Liver (tissue), 9 donors: ENCODE data around the gene FOXK1. TPM values are rescaled to one million over a fixed set of nuclear protein-coding genes. Genes with fewer than 3 reads are reported as not detected.

Source experiments
- DNase-seq: peaks from one replicate; pipeline ENCODE4 v3.0.0-alpha.2; 2017; ENCODE audit warnings: low spot score
- H3K27ac ChIP-seq, 2 donors: one replicate each; pipeline ENCODE4 v1.7.0; 2013; ENCODE audit warnings: inconsistent platforms in 2 of 2, low read length in 2 of 2, control low read depth in 1 of 2, low read depth in 1 of 2, mild to moderate bottlenecking in 1 of 2
- H3K27me3 ChIP-seq, 4 donors: one replicate each; pipeline versions ENCODE4 v1.6.1 to v1.7.0; 2013; ENCODE audit warnings: low read length in 3 of 4, inconsistent platforms in 1 of 4, mild to moderate bottlenecking in 1 of 4, moderate library complexity in 1 of 4; ENCODE audit not compliant: control insufficient read depth in 4 of 4, insufficient read depth in 4 of 4
- H3K36me3 ChIP-seq, 4 donors: one replicate each; pipeline versions ENCODE4 v1.6.1 to v1.7.0; 2013; ENCODE audit warnings: low read length in 3 of 4, mild to moderate bottlenecking in 3 of 4, low read depth in 1 of 4, moderate library complexity in 1 of 4; ENCODE audit not compliant: control insufficient read depth in 4 of 4, insufficient read depth in 3 of 4
- H3K4me1 ChIP-seq, 4 donors: one replicate each; pipeline versions ENCODE4 v1.6.1 to v1.7.0; 2013; ENCODE audit warnings: low read length in 3 of 4, mild to moderate bottlenecking in 3 of 4, moderate library complexity in 1 of 4; ENCODE audit not compliant: control insufficient read depth in 4 of 4, insufficient read depth in 4 of 4
- H3K4me3 ChIP-seq, 3 donors: one replicate each; pipeline versions ENCODE4 v1.6.1 to v1.7.0; 2013; ENCODE audit warnings: low read length in 3 of 3, control low read depth in 1 of 3, low read depth in 1 of 3, mild to moderate bottlenecking in 1 of 3
- H3K9ac ChIP-seq, 2 donors: one replicate each; pipeline ENCODE4 v1.7.0; 2013; ENCODE audit warnings: low read length in 2 of 2, mild to moderate bottlenecking in 2 of 2, moderate library complexity in 2 of 2, control low read depth in 1 of 2, low read depth in 1 of 2
- H3K9me3 ChIP-seq, 4 donors: one replicate each; pipeline versions ENCODE4 v1.6.1 to v1.7.0; 2013; ENCODE audit warnings: low read length in 3 of 4; ENCODE audit not compliant: control insufficient read depth in 4 of 4
- ATF3 ChIP-seq: IDR thresholded peaks from 2 replicates; pipeline ENCODE4 v1.6.1; 2016; ENCODE audit warnings: antibody characterized with exemption
- CTCF ChIP-seq: fragments of 150-350 bp; IDR thresholded peaks from 2 replicates; pipeline ENCODE4 v1.5.1; 2017; ENCODE audit warnings: improper control_type of control experiment, low read depth, low read length; ENCODE audit not compliant: missing input control
- EGR1 ChIP-seq, 2 donors: IDR thresholded peaks; 2 replicates each; pipeline ENCODE4 v1.6.1; 2016 to 2018; ENCODE audit warnings: antibody characterized with exemption in 2 of 2, low read depth in 2 of 2
- FOXA1 ChIP-seq: IDR thresholded peaks from 2 replicates; pipeline ENCODE4 v1.6.1; 2016; ENCODE audit warnings: antibody characterized with exemption
- FOXA2 ChIP-seq: IDR thresholded peaks from 2 replicates; pipeline ENCODE4 v1.6.1; 2016; ENCODE audit warnings: antibody characterized with exemption
- GABPA ChIP-seq, 2 donors: IDR thresholded peaks in 1 of 2; conservative IDR thresholded peaks in 1 of 2; 2 replicates each; pipeline ENCODE4 v1.6.1; 2016; ENCODE audit warnings: antibody characterized with exemption in 2 of 2, mild to moderate bottlenecking in 1 of 2, moderate library complexity in 1 of 2
- HNF4A ChIP-seq, 2 donors: conservative IDR thresholded peaks; 2 replicates each; pipeline ENCODE4 v1.6.1; 2016; ENCODE audit warnings: antibody characterized with exemption in 2 of 2, mild to moderate bottlenecking in 2 of 2
- HNF4G ChIP-seq: IDR thresholded peaks from 2 replicates; pipeline ENCODE4 v1.6.1; 2016; ENCODE audit warnings: antibody characterized with exemption
- JUND ChIP-seq, 2 donors: IDR thresholded peaks; 2 replicates each; pipeline ENCODE4 v1.6.1; 2016; ENCODE audit warnings: antibody characterized with exemption in 2 of 2
- RAD21 ChIP-seq, 2 donors: IDR thresholded peaks; 2 replicates each; pipeline ENCODE4 v1.6.1; 2016; ENCODE audit warnings: antibody characterized with exemption in 2 of 2, mild to moderate bottlenecking in 2 of 2
- REST ChIP-seq: IDR thresholded peaks from 2 replicates; pipeline ENCODE4 v1.6.1; 2016; ENCODE audit warnings: antibody characterized with exemption, mild to moderate bottlenecking
- SP1 ChIP-seq: IDR thresholded peaks from 2 replicates; pipeline ENCODE4 v1.6.1; 2018; ENCODE audit warnings: antibody characterized with exemption, mild to moderate bottlenecking
- TAF1 ChIP-seq: conservative IDR thresholded peaks from 2 replicates; pipeline ENCODE4 v1.6.1; 2016; ENCODE audit warnings: antibody characterized with exemption, mild to moderate bottlenecking
- ZBTB33 ChIP-seq: IDR thresholded peaks from 2 replicates; pipeline ENCODE4 v1.6.1; 2016; ENCODE audit warnings: antibody characterized with exemption
- WGBS: extraction: QIAGEN DNeasy Blood & Tissue Kit; methylation state at CpG from one replicate; pipeline ENCODE4 v1.1.7; 2013; 5-methylcytosine and 5-hydroxymethylcytosine counted together
- polyA plus RNA-seq, 2 donors: library from polyadenylated mRNA; stranded (reverse) in 1 of 2; unstranded in 1 of 2; fragments of 200-250 nt in 1 of 2; fragments of >200 nt in 1 of 2; fragmentation: Nextera tagmentation in 1 of 2; extraction: Ambion mirVana in 1 of 2; gene quantifications; one replicate each; pipeline versions ENCODE4 v1.2.1 to v1.2.3, GENCODE V29; 2013 to 2015
- total RNA-seq, 2 donors: library from RNA; depleted of rRNA; stranded (reverse); fragments of >200 nt; gene quantifications; one replicate each; pipeline ENCODE4 v1.2.3, GENCODE V29; 2014
- TF ChIP-seq, protein P1 (sequence below): IDR thresholded peaks from 2 replicates; pipeline ENCODE4 v1.6.1; 2016; ENCODE audit warnings: antibody characterized with exemption
- donor health status: healthy.
- donor health status: healthy.
- donor health status: healthy.
- donor health status: healthy.
- donor health status: healthy.

FOXK1 gene
- total and polyA plus RNA-seq, 4 donors, result 1.2 to 8.5 (median 4.4) TPM

GRCh38 chr7:4807598-4808016 lies 125.5 kb downstream of the FOXK1 start:
- H3K36me3 ChIP-seq, result no peaks in the 10 kb centered on the region
- no peaks in the 10 kb centered on the region for H3K4me1 ChIP-seq
- DNase-seq, result no peak
- WGBS, result 23% methylated on average over 5 of the region's 5 CpGs
- no peak overlapping the region for H3K27ac ChIP-seq
- H3K9me3 ChIP-seq, result no peaks in the 10 kb centered on the region
- no peak overlapping the region for H3K4me3 ChIP-seq
- no peak overlapping the region for H3K9ac ChIP-seq
- H3K27me3 ChIP-seq, result no peaks in the 10 kb centered on the region
- TF ChIP-seq TAF1 (no peak), FOXA2 (no peak)

DNA sequence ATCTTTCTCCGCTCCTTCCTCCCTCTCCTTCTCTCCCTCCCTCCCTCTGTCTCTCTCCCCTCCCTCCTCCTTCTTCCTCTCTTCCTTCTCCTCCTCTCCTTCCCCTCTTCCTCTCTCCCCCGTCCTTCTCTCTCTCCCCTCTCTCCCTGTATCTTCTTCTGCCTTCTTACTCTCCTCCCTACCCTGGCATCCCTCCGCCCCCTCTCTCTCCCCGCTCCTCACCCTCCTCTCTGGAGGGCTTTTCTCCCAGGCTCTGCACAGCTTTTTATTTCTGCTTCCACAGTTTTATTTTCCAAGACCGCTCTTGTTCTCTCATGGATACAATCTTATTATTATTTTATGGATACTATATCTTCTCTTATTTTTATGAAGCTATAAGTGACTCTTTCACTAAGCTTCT lies 125.9 kb downstream of the FOXK1 start:
- 59% methylated on average over 5 of the region's 5 CpGs for WGBS
- Histone ChIP-seq H3K4me1 (no peaks in the 10 kb centered on the region), H3K4me3 (no peak overlapping the region), H3K27me3 (no peaks in the 10 kb centered on the region), H3K36me3 (no peaks in the 10 kb centered on the region), H3K9me3 (no peaks in the 10 kb centered on the region), H3K27ac (no peak overlapping the region), H3K9ac (no peak overlapping the region)
- TF ChIP-seq, protein P1, sequence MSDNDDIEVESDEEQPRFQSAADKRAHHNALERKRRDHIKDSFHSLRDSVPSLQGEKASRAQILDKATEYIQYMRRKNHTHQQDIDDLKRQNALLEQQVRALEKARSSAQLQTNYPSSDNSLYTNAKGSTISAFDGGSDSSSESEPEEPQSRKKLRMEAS, result no peak
- TF ChIP-seq EGR1 (IDR thresholded peaks at IDR 0.05; ENCODE audit: low read depth in 2 of 2) (no peak), FOXA2 (no peak), HNF4G (no peak), REST (no peak), JUND (IDR thresholded peaks at IDR 0.05) (no peak), GABPA (IDR thresholded peaks at IDR 0.05 in 1 of 2, conservative IDR thresholded peaks at IDR 0.05 in 1 of 2) (no peak), TAF1 (no peak), FOXA1 (no peak), HNF4A (conservative IDR thresholded peaks at IDR 0.05) (no peak), CTCF (no peak), SP1 (no peak), ATF3 (no peak), RAD21 (IDR thresholded peaks at IDR 0.05) (no peak), ZBTB33 (no peak)
- no peak for DNase-seq
